H9 (cell line): ENCODE results near the gene ATP6V1B1. TPM values are rescaled to one million over a fixed set of nuclear protein-coding genes. Genes with fewer than 3 reads are reported as not detected.

Experiments used
- DNase-seq: peaks from one replicate; pipeline ENCODE4 v3.0.0-alpha.2; 2017
- H2AFZ ChIP-seq: one replicate; pipeline ENCODE4 v1.6.1; 2013; ENCODE audit warnings: mild to moderate bottlenecking, low read length, control low read depth, moderate library complexity
- H2AK5ac ChIP-seq: 2 replicates; pipeline ENCODE4 v1.6.1; 2013; ENCODE audit warnings: low read length, control low read depth, mixed read lengths; ENCODE audit not compliant: insufficient read length
- H2BK120ac ChIP-seq: one replicate; pipeline ENCODE4 v1.6.1; 2013; ENCODE audit warnings: low read depth, mild to moderate bottlenecking, low read length, control low read depth, inconsistent platforms; ENCODE audit not compliant: poor library complexity, severe bottlenecking
- H2BK12ac ChIP-seq: 2 replicates; pipeline ENCODE4 v1.6.1; 2013; ENCODE audit warnings: low read length, control low read depth, mixed read lengths, low read depth; ENCODE audit not compliant: insufficient read length
- H2BK15ac ChIP-seq: 2 replicates; pipeline ENCODE4 v1.6.1; 2013; ENCODE audit warnings: low read depth, low read length, control low read depth
- H2BK20ac ChIP-seq: one replicate; pipeline ENCODE4 v1.6.1; 2013; ENCODE audit warnings: low read depth, mild to moderate bottlenecking, low read length, control low read depth, inconsistent platforms; ENCODE audit not compliant: poor library complexity, severe bottlenecking
- H2BK5ac ChIP-seq: 2 replicates; pipeline ENCODE4 v1.6.1; 2013; ENCODE audit warnings: low read length, control low read depth, mixed read lengths; ENCODE audit not compliant: insufficient read length
- H3K14ac ChIP-seq: 2 replicates; pipeline ENCODE4 v1.6.1; 2013; ENCODE audit warnings: low read length, control low read depth; ENCODE audit not compliant: insufficient read depth
- H3K18ac ChIP-seq: 2 replicates; pipeline ENCODE4 v1.6.1; 2013; ENCODE audit warnings: low read depth, mild to moderate bottlenecking, mixed read lengths, low read length, control low read depth; ENCODE audit not compliant: insufficient read length
- H3K23ac ChIP-seq: 2 replicates; pipeline ENCODE4 v1.6.1; 2013; ENCODE audit warnings: low read length, control low read depth, mixed read lengths, low read depth; ENCODE audit not compliant: insufficient read length
- H3K23me2 ChIP-seq: 2 replicates; pipeline ENCODE4 v1.6.1; 2013; ENCODE audit warnings: low read depth, mild to moderate bottlenecking, mixed read lengths, low read length, control low read depth; ENCODE audit not compliant: insufficient read length, poor library complexity, severe bottlenecking
- H3K27ac ChIP-seq: 2 replicates; pipeline ENCODE4 v1.5.1; 2013; ENCODE audit warnings: low read length, control low read depth, mixed read lengths, low read depth; ENCODE audit not compliant: insufficient read length
- H3K27me3 ChIP-seq: 2 replicates; pipeline ENCODE4 v1.6.1; 2013; ENCODE audit warnings: low read length, control low read depth, inconsistent platforms; ENCODE audit not compliant: insufficient read depth
- H3K4ac ChIP-seq: 2 replicates; pipeline ENCODE4 v1.6.1; 2013; ENCODE audit warnings: low read depth, mild to moderate bottlenecking, control low read depth, inconsistent platforms, low read length, moderate library complexity
- H3K4me1 ChIP-seq: 2 replicates; pipeline ENCODE4 v1.6.1; 2013; ENCODE audit warnings: low read length, control low read depth, inconsistent platforms; ENCODE audit not compliant: insufficient read depth
- H3K4me2 ChIP-seq: 2 replicates; pipeline ENCODE4 v1.6.1; 2013; ENCODE audit warnings: low read length, control low read depth, mixed read lengths; ENCODE audit not compliant: insufficient read length, insufficient read depth
- H3K56ac ChIP-seq: 2 replicates; pipeline ENCODE4 v1.6.1; 2013; ENCODE audit warnings: low read depth, mild to moderate bottlenecking, mixed read lengths, low read length, control low read depth; ENCODE audit not compliant: insufficient read length
- H3K79me1 ChIP-seq: 2 replicates; pipeline ENCODE4 v1.6.1; 2013; ENCODE audit warnings: low read depth, mild to moderate bottlenecking, moderate library complexity, low read length, control low read depth, inconsistent platforms; ENCODE audit not compliant: insufficient read depth, poor library complexity, severe bottlenecking
- H3K79me2 ChIP-seq: 2 replicates; pipeline ENCODE4 v1.6.1; 2013; ENCODE audit warnings: low read length, control low read depth, inconsistent platforms; ENCODE audit not compliant: insufficient read depth
- H3K9ac ChIP-seq: 2 replicates; pipeline ENCODE4 v1.6.1; 2013; ENCODE audit warnings: low read length, control low read depth, mixed read lengths; ENCODE audit not compliant: insufficient read length; ENCODE audit errors: extremely low read depth
- H3K9me3 ChIP-seq: one replicate; pipeline ENCODE4 v1.6.1; 2013; ENCODE audit warnings: low read depth, low read length, inconsistent platforms; ENCODE audit not compliant: control insufficient read depth
- H3T11ph ChIP-seq: one replicate; pipeline ENCODE4 v1.6.1; 2013; ENCODE audit warnings: mild to moderate bottlenecking, low read length, control low read depth, inconsistent platforms
- H4K20me1 ChIP-seq: one replicate; pipeline ENCODE4 v1.6.1; 2013; ENCODE audit not compliant: control insufficient read depth, insufficient read length, insufficient read depth
- H4K5ac ChIP-seq: 2 replicates; pipeline ENCODE4 v1.6.1; 2013; ENCODE audit warnings: low read depth, mild to moderate bottlenecking, mixed read lengths, low read length, control low read depth; ENCODE audit not compliant: insufficient read length
- H4K8ac ChIP-seq: replicated peaks from 2 replicates; pipeline ENCODE4 v1.6.1; 2013; ENCODE audit warnings: low read length, control low read depth, mixed read lengths, low read depth; ENCODE audit not compliant: insufficient read length
- H4K91ac ChIP-seq: 2 replicates; pipeline ENCODE4 v1.6.1; 2013; ENCODE audit warnings: low read depth, mild to moderate bottlenecking, moderate library complexity, mixed read lengths, low read length, control low read depth; ENCODE audit not compliant: insufficient read length
- H3K27ac Mint-ChIP-seq, 3 experiments: 2 replicates in 2 of 3; 3 replicates in 1 of 3; pipeline ENCODE4 v1.8.0; 2020 to 2021; ENCODE audit warnings: mixed read lengths in 3 of 3, mild to moderate bottlenecking in 1 of 3, moderate library complexity in 1 of 3
- H3K27me3 Mint-ChIP-seq: 2 replicates; pipeline ENCODE4 v1.8.0; 2021; ENCODE audit warnings: low read depth, mild to moderate bottlenecking, moderate library complexity, mixed read lengths
- H3K36me3 Mint-ChIP-seq, 3 experiments: 2 replicates in 2 of 3; 3 replicates in 1 of 3; pipeline ENCODE4 v1.8.0; 2020 to 2021; ENCODE audit warnings: low read depth in 3 of 3, mixed read lengths in 3 of 3; ENCODE audit not compliant: insufficient read depth in 1 of 3
- H3K4me1 Mint-ChIP-seq, 2 experiments: 2 replicates each; pipeline ENCODE4 v1.8.0; 2020; ENCODE audit warnings: mixed read lengths in 2 of 2
- H3K4me3 Mint-ChIP-seq, 2 experiments: 2 replicates in 1 of 2; 3 replicates in 1 of 2; pipeline ENCODE4 v1.8.0; 2020 to 2021; ENCODE audit warnings: mild to moderate bottlenecking in 2 of 2, mixed read lengths in 2 of 2, moderate library complexity in 1 of 2
- H3K9me3 Mint-ChIP-seq, 2 experiments: 2 replicates in 1 of 2; 3 replicates in 1 of 2; pipeline ENCODE4 v1.8.0; 2020; ENCODE audit warnings: mild to moderate bottlenecking in 2 of 2, mixed read lengths in 2 of 2, moderate library complexity in 1 of 2
- WGBS: extraction: QIAGEN DNeasy Blood & Tissue Kit; methylation state at CpG from one replicate; pipeline ENCODE4 v1.1.7; 2013; ENCODE audit warnings: missing lambda C conversion rate, low lambda C conversion rate, mixed read lengths; ENCODE audit not compliant: insufficient read length; ENCODE audit errors: extremely low coverage; 5-methylcytosine and 5-hydroxymethylcytosine counted together
- total RNA-seq: library from RNA; stranded (reverse); gene quantifications from 2 replicates; pipeline ENCODE4 v1.2.1, GENCODE V29; 2021
- TF ChIP-seq, protein P1 (sequence below): fragments of 200-600 bp; sonication (generic); conservative IDR thresholded peaks from 3 replicates; pipeline ENCODE4 v1.8.0; 2021; ENCODE audit warnings: antibody characterized with exemption, mild to moderate bottlenecking

Gene ATP6V1B1
- total RNA-seq, 1 experiment from 2014 or later: not detected

DNA sequence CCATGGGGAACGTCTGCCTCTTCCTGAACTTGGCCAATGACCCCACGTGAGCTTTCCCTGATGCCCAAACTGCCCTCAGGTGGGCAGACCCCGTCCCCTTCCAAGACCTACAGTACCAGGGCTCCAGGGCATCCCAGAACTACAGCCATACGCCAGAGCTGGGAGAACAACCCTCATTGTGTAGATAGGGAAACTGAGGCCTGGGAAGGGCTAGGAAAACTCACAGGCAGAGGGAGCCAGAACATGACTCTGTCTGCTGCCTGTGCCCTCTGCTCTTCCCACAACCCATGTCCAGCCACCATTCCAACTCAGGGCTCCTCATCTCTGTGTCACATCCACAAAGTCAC, 25.9 kb downstream of the ATP6V1B1 start:
- Histone ChIP-seq H3K56ac (no peak overlapping the region), H2AK5ac (no peak overlapping the region), H3K4me1 (no peaks in the 10 kb centered on the region), H2BK20ac (no peak overlapping the region), H3K14ac (no peak overlapping the region), H3K23ac (no peak overlapping the region), H3K18ac (no peak overlapping the region), H2AFZ (no peak overlapping the region), H3K9ac (no peak overlapping the region), H3K79me2 (no peaks in the 10 kb centered on the region), H3T11ph (no peak overlapping the region), H3K23me2 (peaks cover 7% of the 10 kb centered on the region), H3K79me1 (no peaks in the 10 kb centered on the region), H2BK5ac (no peak overlapping the region), H3K9me3 (no peaks in the 10 kb centered on the region), H2BK12ac (no peak overlapping the region), H4K8ac (no peak overlapping the region), H4K20me1 (peaks cover 3% of the 10 kb centered on the region), H4K91ac (no peak overlapping the region), H2BK120ac (no peak overlapping the region), H2BK15ac (no peak overlapping the region), H3K27ac (no peak overlapping the region), H3K27me3 (peaks cover 15% of the 10 kb centered on the region; the same call in 1 of the 2 replicates), H3K4ac (no peak overlapping the region), H4K5ac (no peak overlapping the region), H3K4me2 (no peak overlapping the region)
- peaks cover 79% of the 10 kb centered on the region for H3K27me3 Mint-ChIP-seq
- H3K4me1 Mint-ChIP-seq: peaks cover 3 to 5% of the 10 kb centered on the region in 2 experiments
- no peaks in the 10 kb centered on the region for H3K36me3 Mint-ChIP-seq
- DNase-seq: peak; percentile 15
- WGBS: no CpG with 5 or more reads among the region's 4 CpGs
- no peaks in the 10 kb centered on the region; a peak in 1 of 5 replicates for H3K9me3 Mint-ChIP-seq
- TF ChIP-seq, protein P1, sequence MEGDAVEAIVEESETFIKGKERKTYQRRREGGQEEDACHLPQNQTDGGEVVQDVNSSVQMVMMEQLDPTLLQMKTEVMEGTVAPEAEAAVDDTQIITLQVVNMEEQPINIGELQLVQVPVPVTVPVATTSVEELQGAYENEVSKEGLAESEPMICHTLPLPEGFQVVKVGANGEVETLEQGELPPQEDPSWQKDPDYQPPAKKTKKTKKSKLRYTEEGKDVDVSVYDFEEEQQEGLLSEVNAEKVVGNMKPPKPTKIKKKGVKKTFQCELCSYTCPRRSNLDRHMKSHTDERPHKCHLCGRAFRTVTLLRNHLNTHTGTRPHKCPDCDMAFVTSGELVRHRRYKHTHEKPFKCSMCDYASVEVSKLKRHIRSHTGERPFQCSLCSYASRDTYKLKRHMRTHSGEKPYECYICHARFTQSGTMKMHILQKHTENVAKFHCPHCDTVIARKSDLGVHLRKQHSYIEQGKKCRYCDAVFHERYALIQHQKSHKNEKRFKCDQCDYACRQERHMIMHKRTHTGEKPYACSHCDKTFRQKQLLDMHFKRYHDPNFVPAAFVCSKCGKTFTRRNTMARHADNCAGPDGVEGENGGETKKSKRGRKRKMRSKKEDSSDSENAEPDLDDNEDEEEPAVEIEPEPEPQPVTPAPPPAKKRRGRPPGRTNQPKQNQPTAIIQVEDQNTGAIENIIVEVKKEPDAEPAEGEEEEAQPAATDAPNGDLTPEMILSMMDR: no peak
- no peak overlapping the region for H3K27ac Mint-ChIP-seq
- H3K4me3 Mint-ChIP-seq: no peak overlapping the region
